ENCODE data around the gene ERICH6B. TPM values are rescaled to one million over a fixed set of nuclear protein-coding genes. Genes with fewer than 3 reads are reported as not detected.

ERICH6B gene
- total and polyA plus RNA-seq, 2 donors from 2014 or later, result not detected

DNA sequence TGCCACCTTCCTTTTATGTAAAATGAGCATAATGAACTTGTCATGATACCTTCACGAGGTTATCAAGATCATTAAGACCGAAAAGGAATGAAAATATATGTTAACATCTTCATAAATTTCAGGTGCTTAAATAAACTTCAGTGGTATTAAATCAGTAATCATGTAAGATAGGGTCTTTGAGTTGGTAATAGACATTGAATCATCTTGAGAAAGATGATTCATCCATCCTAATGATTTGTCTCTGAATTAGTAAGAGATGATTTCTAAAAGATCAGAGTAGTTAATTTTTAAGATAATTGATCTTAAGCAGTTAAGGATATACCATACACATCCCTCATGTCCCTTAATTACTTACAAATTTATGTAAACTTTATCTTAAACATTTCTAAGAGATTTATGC is 98.8 kb downstream of the ERICH6B start:
- Histone ChIP-seq H3K36me3 (ENCODE audit: control insufficient read depth in 2 of 3, insufficient read depth in 3 of 3, low read length in 3 of 3) (peaks cover 19 to 56% (median 39%) of the 10 kb centered on the region in 3 donors), H3K4me1 (ENCODE audit: control insufficient read depth in 2 of 3, insufficient read depth in 2 of 3, low read depth in 1 of 3, low read length in 3 of 3) (no peaks in the 10 kb centered on the region), H3K4me3 (ENCODE audit: low read length in 3 of 3) (no peak overlapping the region), H3K9me3 (ENCODE audit: control insufficient read depth in 2 of 3, insufficient read depth in 1 of 3, low read length in 3 of 3) (no peaks in the 10 kb centered on the region), H3K27ac (ENCODE audit: low read depth in 2 of 2, low read length in 2 of 2) (no peak overlapping the region), H3K9ac (ENCODE audit: low read length in 3 of 3) (no peak overlapping the region), H3K27me3 (ENCODE audit: control insufficient read depth, insufficient read depth, low read length) (no peaks in the 10 kb centered on the region)
- intact Hi-C loops (cut with DNase I), result no loop called here
- FAIRE-seq, result no peak
- TF ChIP-seq, protein P1, sequence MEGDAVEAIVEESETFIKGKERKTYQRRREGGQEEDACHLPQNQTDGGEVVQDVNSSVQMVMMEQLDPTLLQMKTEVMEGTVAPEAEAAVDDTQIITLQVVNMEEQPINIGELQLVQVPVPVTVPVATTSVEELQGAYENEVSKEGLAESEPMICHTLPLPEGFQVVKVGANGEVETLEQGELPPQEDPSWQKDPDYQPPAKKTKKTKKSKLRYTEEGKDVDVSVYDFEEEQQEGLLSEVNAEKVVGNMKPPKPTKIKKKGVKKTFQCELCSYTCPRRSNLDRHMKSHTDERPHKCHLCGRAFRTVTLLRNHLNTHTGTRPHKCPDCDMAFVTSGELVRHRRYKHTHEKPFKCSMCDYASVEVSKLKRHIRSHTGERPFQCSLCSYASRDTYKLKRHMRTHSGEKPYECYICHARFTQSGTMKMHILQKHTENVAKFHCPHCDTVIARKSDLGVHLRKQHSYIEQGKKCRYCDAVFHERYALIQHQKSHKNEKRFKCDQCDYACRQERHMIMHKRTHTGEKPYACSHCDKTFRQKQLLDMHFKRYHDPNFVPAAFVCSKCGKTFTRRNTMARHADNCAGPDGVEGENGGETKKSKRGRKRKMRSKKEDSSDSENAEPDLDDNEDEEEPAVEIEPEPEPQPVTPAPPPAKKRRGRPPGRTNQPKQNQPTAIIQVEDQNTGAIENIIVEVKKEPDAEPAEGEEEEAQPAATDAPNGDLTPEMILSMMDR (IDR thresholded peaks at IDR 0.05; ENCODE audit: borderline replicate concordance, extremely low read depth, insufficient read depth), result no peak
- no peak for DNase-seq

DNA sequence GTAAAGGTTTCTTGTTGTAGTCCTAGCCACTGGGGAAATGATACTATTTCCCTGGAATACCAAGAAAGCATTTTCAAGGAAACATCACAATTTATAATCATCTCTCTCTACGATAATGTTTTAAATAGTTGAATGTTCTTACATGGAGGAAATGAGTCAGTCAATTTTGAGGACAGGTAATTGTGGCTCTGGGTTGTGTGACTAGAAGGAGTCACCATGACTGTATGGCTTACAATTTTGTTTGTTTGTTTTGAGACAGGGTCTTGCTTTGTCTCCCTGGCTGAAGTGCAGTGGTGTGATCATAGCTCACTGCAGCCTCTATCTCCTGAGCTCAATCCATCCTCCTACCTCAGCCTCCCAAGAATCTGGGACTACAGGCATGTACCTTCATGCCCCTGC is 103.4 kb downstream of the ERICH6B start:
- DNase-seq (no peak), FAIRE-seq (no peak)
- TF ChIP-seq, protein P1 (IDR thresholded peaks at IDR 0.05; ENCODE audit: borderline replicate concordance, extremely low read depth, insufficient read depth), result no peak
- H3K4me1 ChIP-seq (ENCODE audit: control insufficient read depth in 2 of 3, insufficient read depth in 2 of 3, low read depth in 1 of 3, low read length in 3 of 3), result no peaks in the 10 kb centered on the region
- H3K4me3 ChIP-seq (ENCODE audit: low read length in 3 of 3), result no peak overlapping the region
- H3K9ac ChIP-seq (ENCODE audit: low read length in 3 of 3), result no peak overlapping the region
- H3K36me3 ChIP-seq (ENCODE audit: control insufficient read depth in 2 of 3, insufficient read depth in 3 of 3, low read length in 3 of 3), result peaks cover 13 to 46% (median 23%) of the 10 kb centered on the region in 3 donors
- no peaks in the 10 kb centered on the region for H3K9me3 ChIP-seq (ENCODE audit: control insufficient read depth in 2 of 3, insufficient read depth in 1 of 3, low read length in 3 of 3)
- intact Hi-C loops (cut with DNase I), result no loop called here
- no peak overlapping the region for H3K27ac ChIP-seq (ENCODE audit: low read depth in 2 of 2, low read length in 2 of 2)
- no peaks in the 10 kb centered on the region for H3K27me3 ChIP-seq (ENCODE audit: control insufficient read depth, insufficient read depth, low read length)

DNA sequence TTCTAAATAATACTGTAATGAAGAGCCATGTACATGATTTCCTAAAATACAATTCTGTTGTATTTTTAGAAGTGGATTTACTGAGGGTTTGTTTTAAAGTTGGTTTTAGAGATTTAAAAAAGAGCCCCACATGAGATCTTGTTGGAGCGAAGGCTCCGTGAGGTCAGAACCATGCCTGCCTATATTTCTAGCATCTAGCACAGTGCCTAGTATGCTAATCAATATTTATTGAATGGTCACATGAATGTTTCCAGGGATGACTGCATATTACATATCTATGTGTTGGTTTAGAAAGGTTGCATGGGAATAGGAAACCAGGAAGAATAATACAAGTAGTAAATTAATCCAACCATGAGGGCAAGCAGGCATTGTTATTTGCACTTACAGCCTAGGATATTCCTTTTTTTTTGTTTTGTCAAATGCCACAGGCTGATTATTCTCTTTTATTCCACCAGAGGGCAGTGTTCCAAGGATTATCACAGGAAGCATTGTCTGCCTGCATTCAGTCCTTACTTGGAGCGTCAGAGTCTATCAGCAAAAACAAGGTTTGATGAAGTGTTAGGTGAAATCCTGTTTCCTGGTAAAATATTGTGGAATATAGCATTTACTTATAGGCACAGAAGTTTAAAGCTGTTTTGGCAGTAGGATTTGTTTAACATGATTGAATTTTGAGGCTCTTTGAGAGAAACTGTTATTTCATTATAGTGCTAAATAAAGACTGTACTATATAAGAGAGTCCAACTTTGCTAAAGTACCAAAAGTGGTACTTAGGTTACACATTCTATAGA is 104.0 kb downstream of the ERICH6B start:
- peaks cover 13 to 44% (median 22%) of the 10 kb centered on the region in 3 donors for H3K36me3 ChIP-seq (ENCODE audit: control insufficient read depth in 2 of 3, insufficient read depth in 3 of 3, low read length in 3 of 3)
- H3K9me3 ChIP-seq (ENCODE audit: control insufficient read depth in 2 of 3, insufficient read depth in 1 of 3, low read length in 3 of 3), result no peaks in the 10 kb centered on the region
- no peaks in the 10 kb centered on the region for H3K27me3 ChIP-seq (ENCODE audit: control insufficient read depth, insufficient read depth, low read length)
- FAIRE-seq (peak; percentile 78), DNase-seq (peak in 3 of 5 donors; percentile 28 to 90 (median 86))
- intact Hi-C loops (cut with DNase I), result no loop called here
- H3K27ac ChIP-seq (ENCODE audit: low read depth in 2 of 2, low read length in 2 of 2), result no peak overlapping the region
- no peaks in the 10 kb centered on the region for H3K4me1 ChIP-seq (ENCODE audit: control insufficient read depth in 2 of 3, insufficient read depth in 2 of 3, low read depth in 1 of 3, low read length in 3 of 3)
- no peak overlapping the region for H3K9ac ChIP-seq (ENCODE audit: low read length in 3 of 3)
- no peak overlapping the region for H3K4me3 ChIP-seq (ENCODE audit: low read length in 3 of 3)
- TF ChIP-seq, protein P1 (IDR thresholded peaks at IDR 0.05; ENCODE audit: borderline replicate concordance, extremely low read depth, insufficient read depth), result peak; percentile 88
